GM18508 (cell line): ENCODE measurements around the gene RABAC1.
"Not testable (repeated sequence)": the region's sequence is repeated elsewhere in the genome, so short reads cannot be mapped to it uniquely, and the experiment has no call there.

ENCODE experiments used
- ATAC-seq: cut with Tn5 transposase; IDR thresholded peaks from one replicate; pipeline ENCODE4 v1.9.1; 2021; ENCODE audit warnings: moderate number of reproducible peaks; ENCODE audit not compliant: insufficient read depth, unreplicated experiment

RABAC1 gene

DNA sequence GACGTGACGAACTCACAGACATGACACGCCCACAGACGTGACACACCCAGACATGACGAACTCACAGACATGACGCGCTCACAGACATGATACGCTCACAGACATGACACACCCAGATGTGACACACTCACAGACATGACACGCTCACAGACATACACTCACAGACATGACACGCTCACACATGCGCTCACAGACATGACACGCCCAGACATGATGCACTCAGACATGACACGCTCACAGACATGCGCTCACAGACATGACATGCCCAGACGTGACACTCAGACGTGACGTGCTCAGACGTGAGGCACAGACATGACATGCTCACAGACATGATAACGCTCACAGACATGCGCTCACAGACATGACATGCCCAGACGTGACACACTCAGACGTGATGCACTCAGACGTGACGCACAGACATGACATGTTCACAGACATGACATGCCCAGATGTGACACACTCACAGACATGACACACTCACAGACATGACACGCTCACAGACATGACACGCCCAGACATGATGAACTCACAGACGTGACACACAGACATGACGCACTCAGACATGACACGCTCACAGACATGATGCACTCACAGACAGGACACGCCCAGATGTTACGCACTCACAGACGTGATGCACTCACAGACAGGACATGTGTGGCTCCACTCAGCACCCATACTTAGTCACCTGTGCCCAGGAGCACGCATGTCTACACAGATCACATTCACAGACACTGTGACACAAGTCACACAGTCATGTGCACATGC, 39.0 kb downstream of the RABAC1 start:
- ATAC-seq, result no peak

DNA sequence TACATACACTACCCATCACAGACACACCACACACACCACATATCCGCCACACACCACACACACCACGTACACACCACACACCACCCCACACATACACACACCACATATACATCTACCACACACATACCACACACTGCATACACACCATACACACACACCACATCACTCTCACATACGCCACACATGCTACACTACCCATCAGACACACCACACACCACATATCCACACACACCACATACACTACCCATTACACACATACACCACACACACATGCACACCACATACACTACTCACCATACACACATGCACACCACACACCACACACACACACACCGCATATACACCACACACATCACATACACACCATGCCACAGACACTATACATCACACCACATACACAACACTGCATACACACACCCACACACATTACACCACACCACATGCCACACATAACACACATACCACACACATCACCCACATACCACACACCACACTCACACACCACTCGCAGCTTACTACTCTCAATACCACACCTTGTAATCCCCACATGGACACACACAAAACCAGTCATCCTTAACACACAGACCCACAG, 40.4 kb downstream of the RABAC1 start:
- ATAC-seq, result no peak

DNA sequence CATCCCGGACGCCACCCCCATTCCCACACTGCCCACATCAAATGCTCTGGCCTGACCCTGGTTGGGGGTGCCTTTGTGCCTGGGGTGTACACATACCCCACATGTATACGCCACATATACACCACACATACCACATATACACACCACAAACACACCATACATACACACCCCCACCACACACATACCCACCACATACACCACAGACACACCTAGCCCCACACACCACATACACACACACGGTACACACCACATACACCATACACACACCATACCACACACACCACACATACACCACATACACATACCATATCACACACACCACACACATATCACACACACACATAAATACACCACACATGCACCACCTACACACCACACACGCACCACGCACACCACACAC, 41.0 kb downstream of the RABAC1 start:
- no peak for ATAC-seq

DNA sequence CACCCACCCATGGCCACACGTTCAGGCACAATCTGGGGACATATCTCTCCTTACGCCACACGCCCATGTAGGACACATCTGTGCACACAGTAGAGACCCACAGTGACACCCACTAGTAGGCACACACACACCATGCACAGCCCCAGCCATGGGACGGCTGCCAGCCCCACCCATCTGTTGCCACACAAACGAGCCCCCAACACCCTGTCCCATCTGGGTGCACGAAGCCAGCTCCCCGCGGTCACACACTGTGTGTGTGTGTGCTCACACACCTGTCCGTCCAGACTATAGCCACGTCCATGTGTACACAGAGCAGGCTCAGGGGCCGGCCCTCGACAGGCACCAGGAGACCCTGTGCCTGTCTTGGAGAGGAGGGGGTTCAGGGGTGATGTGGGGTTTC, 41.4 kb downstream of the RABAC1 start:
- ATAC-seq, result no peak

DNA sequence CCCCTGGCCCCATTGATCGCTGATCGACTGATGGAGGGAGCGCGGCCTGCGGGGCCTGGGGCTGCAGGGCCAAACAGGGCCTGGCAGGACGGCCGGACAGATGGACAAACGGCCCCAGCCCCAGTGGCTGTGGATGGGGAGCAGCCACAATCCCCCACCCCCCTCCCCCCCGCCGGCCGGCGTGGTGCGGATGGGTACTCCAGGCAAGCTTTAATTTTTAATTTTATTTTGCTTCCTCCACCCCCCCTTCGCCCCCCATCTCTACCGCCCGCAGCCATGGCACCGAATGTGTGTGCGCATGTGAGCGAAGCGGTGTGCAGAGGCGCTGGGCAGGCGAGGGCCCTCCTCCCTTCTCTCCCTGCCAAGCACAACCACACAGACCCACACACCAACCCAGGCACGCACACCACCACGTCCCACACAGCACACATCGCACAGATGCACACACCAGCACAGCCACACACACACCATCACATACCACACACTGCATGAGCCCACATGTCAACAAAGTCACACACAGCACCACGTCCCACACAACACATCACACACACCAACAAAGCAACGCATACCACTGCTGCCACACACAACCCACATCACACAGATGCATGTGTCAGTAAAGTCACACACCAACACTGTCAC, 43.2 kb downstream of the RABAC1 start:
- no peak for ATAC-seq

DNA sequence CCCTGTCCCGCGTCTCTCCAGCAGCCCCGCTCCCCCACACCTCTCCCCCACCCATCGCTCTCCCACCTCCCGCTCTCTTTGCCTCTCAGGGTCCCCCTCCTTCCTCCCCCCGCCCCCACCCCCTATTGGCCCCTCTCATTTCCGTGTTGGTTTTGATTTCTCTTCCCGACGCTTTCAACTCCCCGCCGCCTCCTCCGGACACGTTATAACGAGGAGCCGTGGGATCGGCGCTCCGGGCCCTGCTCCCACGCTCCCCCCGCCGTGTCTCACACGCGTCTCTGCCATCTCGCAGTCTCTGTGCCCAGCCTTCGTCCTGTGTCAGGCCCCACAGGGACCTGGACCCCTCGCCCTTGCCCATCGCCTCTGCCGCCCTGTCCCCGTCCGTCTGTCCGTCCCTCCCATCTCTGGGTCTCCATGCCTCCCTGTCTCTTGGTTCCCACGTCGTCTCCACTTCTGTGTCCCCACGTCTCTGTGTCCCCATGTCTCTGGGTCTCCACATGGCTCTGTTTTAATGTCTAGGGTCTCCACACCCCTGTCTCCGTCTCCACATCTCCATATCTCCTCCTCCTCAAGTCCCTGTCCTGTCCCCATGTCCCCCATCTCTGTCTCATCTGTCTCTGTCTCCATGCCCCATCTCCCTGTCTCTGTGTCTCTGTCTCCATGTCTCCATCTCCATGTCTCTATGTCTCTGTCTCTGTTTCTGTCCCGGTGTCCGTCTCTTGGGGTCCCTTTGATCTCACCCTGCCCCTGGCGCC, 43.9 kb downstream of the RABAC1 start:
- ATAC-seq, result no peak

DNA sequence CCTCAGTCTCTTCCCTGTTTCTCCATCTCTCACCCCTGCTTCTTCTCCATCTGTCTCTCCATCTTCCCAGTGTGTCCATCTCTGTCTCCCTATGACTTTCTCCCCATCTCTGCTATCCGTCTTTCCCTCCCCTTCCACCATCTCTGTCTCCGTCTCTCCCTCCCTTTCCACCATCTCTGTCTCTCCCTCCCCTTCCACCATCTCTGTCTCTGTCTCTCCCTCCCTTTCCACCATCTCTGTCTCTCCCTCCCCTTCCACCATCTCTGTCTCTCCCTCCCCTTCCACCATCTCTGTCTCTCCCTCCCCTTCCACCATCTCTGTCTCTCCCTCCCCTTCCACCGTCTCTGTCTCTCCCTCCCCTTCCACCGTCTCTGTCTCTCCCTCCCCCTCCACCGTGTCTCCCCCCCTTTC, 44.7 kb downstream of the RABAC1 start:
- not testable (repeated sequence) for ATAC-seq

DNA sequence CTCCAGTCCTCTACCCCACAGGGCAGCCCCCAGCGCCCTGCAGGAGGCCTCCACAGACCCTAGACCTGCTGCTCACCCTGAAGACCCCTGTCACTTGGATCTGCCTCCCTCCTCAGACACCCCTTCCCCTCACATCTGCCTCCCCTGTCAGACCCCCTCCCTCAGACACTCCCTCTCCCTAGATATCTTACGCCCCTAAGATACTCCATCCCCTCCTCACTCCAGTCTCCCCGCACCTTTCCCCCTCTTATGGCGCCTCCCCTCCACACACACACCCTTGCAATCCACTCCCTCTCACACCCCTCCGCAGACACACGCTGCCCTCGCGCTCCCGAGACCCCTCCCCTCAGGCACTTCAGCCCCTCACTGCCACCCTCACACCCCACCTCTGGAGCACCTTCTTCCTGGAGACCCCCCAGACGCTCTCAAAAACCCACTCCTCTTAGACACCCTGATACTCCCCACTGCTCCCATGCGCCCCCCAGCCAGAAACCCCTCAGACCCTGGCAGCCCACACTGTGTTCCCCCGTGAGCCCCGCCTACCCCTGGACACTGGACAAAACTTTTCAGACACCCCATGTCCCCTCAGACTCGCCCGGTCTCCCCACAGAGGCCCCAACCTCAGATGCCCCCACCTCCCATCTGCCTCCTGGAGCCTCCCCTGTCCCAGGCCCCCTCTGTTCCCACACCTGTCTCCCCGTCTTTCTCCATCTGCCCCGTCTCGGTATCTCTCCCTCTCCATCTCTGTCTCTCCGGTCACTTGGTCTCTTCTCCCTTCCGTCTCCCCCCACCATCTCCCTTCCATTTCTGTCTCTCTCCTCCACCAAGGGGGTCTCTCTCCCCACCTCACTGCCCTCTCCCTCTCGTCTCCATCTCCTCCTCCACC, 45.3 kb downstream of the RABAC1 start:
- ATAC-seq, result no peak

DNA sequence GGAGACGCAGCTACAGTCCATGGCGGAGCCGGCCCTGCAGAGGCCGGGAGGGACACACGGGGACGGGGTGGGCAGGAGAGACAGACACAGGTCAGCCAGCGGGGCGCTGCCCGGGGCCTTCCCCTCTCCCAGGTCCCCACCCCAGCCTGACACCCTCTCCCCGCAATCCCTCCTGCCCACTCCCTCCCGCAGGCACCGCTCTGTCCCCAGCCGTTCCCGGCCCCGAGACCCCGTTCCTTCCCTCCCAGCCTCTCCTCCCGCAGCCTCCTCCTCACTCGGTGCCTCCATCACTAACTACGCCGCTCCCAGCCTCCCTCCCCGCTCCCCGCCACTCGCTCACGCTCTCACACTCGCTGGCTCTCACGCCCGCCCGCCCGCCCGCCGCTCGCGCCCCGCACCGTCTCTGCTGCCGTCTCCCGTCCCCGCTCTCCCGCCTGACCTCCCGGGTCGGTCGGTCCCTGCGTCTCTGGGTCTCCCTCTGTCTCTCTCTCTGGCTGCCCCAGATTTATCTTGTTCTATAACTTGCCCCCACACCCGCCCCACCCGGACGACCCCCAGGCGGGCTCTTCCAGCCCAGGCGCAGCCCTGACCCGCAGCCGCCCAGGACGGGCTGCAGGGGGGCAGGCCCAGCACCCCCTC, 46.1 kb downstream of the RABAC1 start:
- ATAC-seq, result no peak

DNA sequence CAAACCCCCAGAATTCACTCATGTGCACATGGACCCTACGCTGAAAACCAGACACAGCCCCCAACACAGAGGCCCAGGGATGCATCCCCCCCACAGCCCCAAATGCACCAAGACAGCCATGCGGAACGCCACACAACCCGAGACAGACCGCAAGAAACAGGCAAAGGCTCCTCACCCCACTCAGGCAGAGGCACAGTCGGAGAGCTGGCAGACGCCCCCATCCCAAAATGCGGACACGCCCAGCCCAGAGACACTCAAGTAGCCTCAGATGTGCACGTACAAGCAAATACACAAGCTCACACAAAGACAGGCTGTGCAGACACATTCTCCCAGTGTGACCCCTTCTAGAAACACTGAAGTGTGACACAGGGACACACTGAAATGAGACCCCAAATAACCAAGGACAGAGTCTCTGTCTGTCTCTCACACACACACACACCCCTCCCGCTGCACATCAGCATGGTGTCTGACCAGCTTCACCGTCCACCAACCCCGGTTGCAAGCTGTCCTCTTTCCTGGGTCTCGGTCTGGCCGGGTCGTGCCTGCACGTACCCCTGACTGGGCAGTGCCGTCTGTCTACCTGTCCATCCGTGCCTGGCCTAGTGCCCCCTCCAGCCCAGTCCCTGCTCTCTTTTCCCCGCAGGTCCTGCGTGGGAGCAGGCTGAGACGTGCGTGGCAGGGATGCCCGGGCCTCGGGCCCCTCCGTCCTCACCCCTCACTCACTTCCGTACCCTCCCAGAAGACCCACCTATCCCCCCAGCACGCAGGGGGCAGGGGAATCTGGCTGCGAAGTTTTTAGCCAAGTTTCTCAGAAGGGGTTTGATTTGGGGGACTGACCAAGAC, 47.0 kb downstream of the RABAC1 start:
- ATAC-seq, result no peak

DNA sequence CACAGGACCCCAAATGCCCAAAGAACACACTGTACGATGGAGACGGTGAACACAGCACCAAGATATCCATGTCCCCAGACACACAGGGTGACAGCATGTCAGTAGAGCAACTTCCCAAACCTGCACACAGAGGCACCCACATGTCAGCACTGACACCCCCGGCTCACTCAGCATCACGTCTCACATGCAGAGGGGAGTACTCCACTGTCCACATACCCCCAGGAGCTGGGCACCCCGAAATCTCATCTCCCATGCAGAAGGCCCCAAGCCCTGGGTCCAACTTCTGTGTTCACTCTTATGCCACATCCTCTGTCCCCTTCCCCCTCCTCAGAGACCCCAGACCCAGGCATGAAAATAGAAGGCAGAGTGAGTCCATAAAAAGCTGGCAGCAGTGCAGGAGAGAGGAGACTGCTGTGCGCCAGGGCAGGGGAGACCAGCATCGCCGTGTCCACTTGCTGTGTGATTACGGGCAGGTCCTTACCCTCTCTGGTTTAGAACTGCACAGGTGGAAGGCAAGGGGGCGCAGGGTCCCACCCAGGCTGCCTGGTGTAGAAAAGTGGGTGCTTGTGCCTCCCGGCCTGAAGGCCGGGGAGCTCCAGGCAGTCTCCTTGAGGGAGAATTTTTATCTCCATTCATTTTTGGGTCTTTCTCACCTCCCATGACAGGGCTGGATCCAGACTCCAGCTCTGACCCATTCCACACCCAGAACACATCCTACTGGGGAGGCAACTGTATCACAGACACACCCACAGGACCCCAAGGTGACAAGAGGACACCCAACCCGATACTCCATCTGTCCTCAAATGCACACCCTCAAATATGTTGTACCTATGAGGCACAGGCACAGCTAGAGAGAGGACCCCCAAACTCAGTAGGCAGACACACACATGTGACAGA, 47.9 kb downstream of the RABAC1 start:
- no peak for ATAC-seq

DNA sequence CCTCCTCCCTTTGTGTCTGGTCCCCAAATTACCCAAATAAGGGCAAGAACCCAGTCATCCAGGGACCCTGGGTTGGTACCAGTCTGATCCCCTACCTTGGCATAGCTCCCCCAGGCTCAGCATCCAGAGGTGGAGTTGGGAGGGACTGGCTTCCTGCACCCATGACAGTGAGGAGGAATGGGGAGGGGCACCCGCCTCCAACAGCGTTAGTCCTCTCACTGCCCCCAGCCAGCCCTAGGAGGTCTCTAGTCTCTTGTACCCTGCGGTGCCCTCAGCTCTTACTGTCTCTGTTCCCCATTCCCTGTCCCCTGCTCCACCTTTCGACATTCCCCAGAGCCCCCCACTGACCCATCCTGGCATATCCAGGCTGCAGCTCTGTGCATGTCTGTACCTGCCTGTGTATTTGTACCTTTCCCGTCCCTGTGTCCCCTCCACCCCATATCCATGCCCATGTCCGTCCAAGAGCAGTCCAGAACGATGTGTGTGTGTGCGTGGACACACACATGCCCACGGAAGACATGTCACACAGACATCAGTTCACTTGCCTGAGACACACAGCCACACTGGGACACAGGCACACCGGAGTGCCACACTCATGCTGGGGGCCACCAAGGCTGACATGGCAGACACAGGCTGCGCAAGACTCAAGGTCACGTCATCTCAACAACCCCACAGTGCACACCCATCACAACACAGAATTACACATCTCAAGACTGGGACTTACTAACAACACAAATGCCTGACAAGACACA, 48.7 kb downstream of the RABAC1 start:
- ATAC-seq, result no peak

DNA sequence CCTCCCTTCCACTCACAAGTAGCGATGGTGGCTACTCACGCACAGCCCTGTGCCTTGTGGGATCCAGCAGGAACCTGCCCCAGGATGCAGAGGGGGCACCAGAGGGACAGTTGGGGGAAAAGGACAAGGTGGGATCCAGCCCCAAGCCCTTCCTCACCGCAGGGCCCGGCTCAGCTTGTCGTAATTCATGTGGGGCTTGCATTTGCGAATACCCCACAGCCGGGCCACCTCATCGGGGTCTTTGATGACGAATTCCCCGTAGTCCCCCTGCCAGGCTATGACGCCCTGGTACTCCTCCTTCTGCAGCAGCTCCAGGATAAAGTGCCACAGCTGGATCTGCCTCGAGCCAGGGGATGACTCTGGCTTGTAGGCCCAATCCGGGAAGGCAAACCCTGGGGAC, 49.4 kb downstream of the RABAC1 start:
- no peak for ATAC-seq

DNA sequence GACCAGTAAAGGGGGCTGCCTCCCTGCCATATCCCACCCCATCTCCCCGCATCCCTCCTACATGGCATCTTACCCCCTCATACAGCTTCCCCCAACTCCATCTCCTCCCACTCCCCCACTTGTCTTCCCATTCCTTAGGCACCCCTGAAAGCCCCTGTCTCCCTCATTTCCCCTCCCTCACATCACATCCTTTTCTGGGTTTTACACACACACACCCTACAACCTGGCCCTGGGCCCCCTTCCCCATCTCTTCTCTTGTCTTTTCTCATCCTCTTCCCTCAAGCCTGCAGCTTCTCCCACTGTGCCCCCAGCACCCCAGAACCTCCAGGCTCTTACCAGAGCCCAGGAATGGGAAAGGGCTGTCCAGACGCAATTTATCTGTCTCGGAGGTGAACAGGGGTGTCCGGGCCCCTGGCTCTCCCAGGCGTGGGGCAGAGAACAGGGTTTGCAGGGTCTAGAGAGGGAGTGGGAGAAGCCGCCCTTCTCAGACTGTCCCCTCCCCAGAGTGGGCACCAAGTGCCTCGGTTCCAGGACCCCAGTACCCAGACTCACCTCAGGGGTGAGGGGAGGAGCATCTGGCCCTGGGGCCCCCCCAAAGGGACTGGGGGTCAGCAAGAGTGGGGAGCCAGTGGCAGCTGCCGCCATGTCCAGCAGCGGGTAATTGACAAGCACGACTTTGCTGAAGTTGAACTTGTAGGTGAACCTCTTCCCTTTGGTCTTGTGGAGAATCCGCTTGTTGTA, 50.2 kb downstream of the RABAC1 start:
- no peak for ATAC-seq

DNA sequence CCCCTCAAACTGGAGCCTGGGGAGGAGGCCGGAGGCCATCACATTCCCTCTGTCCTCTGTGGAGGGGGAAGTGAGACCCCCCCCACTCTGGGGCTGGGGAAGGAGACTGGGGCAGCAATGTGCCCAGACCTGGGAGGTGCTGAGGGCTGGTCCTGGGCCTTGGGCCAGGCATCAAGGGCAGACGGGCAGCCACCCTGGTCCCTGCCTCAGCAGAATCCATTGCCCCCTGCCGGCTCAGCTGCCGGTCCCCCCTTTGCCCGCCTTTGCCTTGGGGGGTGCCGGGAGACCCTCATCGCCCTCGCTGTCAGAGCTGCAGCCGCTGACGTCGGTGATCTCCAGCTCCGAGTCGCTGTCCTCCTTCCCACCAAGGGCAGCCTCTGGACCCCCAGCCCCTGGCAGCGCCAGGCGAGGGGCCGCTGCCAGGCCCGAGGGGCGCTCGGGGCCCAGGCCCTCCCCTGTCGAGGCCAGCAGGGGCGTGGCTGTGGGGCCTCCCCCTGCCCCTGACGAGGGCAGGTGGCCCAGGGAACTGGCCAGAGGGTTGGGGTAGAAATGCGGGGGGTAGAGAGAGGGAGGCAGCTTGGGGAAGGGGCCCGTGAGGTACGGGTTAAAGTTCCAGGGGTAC, 51.0 kb downstream of the RABAC1 start:
- ATAC-seq, result no peak
